ENCODE results near the gene SP110.
"Not testable (repeated sequence)": the region's sequence is repeated elsewhere in the genome, so short reads cannot be mapped to it uniquely, and the experiment has no call there.

The SP110 gene

DNA sequence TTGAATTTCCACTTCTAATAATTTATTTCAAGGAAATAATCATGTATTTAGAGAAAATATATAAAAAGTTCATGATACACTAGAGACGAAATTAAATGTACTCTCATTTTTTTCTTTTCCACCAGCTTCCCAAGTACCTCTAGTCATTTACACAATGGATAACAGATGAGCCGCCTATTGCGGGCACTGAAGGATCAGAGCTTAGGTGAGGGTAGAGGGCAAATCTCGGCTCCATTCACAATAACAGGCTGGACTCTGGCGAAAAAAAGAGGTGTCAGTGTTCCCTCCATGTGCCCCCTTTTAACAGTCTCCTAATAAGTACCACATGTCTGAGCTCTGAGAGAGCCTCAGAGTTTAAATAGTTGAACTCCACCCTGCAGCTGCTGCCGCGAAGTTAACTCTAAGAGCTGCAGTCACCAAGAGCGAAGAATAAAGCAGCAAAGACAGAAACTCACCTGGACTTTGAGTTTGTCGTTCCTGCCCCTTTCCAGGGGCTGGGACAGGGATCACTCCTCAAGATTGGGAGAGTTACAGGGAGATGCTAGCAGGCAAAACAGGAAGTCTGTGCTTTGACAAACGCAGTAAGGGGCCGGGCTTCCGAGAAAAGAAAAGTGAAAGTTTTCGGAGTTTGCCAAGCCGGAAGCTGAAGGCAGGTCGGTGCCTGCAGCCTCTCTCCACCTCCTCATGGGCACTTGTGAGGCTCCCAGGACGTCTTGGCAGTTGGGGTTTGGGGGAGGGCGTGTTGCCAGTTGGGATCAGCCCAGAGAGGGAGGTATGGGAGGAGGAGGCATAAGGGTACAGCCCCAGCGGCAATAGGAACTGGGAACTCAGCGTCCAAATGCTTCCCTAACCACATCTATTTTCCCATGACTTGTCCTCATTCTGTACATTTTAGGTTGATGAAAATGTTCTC, at the start of gene SP110:
TSS of gene SP110 (minus strand) at position 566 of the 913 bp plus-strand sequence. CDS start 3,057 bp downstream, outside the sequence.
- TF ChIP-seq, protein P1, sequence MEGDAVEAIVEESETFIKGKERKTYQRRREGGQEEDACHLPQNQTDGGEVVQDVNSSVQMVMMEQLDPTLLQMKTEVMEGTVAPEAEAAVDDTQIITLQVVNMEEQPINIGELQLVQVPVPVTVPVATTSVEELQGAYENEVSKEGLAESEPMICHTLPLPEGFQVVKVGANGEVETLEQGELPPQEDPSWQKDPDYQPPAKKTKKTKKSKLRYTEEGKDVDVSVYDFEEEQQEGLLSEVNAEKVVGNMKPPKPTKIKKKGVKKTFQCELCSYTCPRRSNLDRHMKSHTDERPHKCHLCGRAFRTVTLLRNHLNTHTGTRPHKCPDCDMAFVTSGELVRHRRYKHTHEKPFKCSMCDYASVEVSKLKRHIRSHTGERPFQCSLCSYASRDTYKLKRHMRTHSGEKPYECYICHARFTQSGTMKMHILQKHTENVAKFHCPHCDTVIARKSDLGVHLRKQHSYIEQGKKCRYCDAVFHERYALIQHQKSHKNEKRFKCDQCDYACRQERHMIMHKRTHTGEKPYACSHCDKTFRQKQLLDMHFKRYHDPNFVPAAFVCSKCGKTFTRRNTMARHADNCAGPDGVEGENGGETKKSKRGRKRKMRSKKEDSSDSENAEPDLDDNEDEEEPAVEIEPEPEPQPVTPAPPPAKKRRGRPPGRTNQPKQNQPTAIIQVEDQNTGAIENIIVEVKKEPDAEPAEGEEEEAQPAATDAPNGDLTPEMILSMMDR (IDR thresholded peaks at IDR 0.05; ENCODE audit: control insufficient read depth, extremely low read depth, insufficient read depth): no peak
- peak; percentile 74 for DNase-seq (ENCODE audit: low read depth)
- peak within 1 kb of the TSS; percentile 60 for H3K4me3 ChIP-seq (ENCODE audit: low read depth, low read length)

DNA sequence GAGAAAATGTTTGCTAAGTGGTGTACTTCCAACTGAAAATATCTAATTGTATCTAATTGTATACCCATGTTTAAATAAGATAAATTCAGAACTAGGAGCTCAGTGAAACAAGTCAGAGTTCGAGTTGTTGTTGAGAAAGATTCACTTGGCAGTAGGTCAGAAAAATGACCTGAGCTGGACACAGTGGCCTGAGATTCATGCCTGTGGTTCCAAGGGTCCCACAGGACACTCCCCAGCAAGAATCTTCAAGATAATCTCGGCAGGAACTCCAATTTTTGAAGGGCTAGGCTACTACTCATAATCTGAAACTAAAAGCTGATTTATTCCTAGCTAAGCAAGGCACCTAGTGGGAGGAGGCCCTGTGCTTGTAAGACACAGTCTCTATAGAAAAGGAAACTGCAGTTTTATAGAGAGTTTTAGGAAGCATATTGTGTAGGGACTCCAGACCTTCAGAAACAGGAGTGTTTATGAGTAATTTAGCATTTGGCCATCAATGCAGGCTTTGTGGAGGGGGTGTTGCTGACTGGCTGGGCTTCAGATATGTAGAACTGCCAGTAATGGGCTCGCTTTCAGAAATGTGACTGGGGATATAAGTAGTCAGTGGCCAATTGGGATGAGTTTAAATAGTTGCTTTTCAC, 48.9 kb upstream of the SP110 start:
- H3K4me3 ChIP-seq (ENCODE audit: low read depth, low read length): no peak overlapping the region
- no peak for DNase-seq (ENCODE audit: low read depth)
- TF ChIP-seq, protein P1 (IDR thresholded peaks at IDR 0.05; ENCODE audit: control insufficient read depth, extremely low read depth, insufficient read depth): no peak

DNA sequence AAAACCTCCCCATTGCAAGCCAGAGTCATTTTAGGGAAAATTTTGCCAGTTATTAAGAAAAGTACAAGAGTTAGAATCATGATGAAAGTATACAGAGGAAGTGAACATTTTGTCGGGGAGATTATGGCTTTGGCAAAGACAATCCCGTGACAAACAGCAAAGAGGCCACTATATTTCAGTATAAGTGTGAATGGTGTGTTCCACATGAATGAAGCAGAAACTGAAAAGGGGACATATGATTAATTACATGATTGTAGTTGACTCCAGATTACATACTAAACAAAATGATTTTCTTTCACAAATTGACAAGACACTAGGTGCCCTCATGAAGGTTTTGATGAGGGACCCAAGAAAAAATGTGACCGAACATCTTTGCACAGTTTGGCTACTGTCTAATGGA, 47.8 kb upstream of the SP110 start:
- no peak for DNase-seq (ENCODE audit: low read depth)
- TF ChIP-seq, protein P1 (IDR thresholded peaks at IDR 0.05; ENCODE audit: control insufficient read depth, extremely low read depth, insufficient read depth): no peak
- no peak overlapping the region for H3K4me3 ChIP-seq (ENCODE audit: low read depth, low read length)

DNA sequence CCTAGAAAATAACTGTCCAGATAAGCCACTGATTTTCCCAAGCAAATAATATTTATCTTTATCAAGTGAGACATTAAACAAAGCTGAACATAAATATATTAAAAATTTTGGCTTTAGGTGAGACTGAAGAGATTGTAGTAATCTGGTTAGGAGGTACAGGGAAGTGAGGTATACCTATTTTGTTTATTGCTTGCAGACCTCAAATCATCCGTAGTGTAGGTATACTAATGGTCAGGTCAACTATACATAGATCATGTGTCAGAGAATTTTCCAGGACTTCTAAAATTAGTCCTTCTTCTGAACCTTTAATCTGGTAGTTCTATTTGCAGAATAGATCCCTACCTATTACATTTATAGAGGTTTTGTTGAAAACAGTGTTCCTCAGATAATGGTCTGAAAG, 47.3 kb upstream of the SP110 start:
- TF ChIP-seq, protein P1 (IDR thresholded peaks at IDR 0.05; ENCODE audit: control insufficient read depth, extremely low read depth, insufficient read depth): no peak
- DNase-seq (ENCODE audit: low read depth): no peak

DNA sequence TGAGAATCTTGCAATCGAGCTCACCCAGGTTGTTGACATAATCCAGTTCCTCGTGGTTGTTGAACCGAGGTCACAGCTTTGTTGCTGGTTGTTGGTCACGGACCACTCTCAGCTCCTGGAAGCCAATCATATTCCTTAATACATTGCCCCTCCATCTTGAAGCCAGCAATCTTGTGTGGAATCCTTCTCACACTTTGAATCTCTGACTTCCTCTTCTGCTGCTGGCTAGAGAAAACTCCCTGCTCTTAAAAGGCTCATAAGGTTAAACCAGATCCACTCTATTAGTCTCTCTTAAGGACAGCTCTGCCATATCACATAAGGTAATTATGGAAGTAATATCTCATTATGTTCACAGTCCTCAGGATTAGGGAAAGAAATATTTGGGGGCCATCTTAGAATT, 46.9 kb upstream of the SP110 start:
- H3K4me3 ChIP-seq (ENCODE audit: low read depth, low read length): no peak overlapping the region
- DNase-seq (ENCODE audit: low read depth): no peak
- TF ChIP-seq, protein P1 (IDR thresholded peaks at IDR 0.05; ENCODE audit: control insufficient read depth, extremely low read depth, insufficient read depth): no peak

More for the DNA sequence above, 47.3 kb upstream of the SP110 start:
- no peak overlapping the region for H3K4me3 ChIP-seq (ENCODE audit: low read depth, low read length)

DNA sequence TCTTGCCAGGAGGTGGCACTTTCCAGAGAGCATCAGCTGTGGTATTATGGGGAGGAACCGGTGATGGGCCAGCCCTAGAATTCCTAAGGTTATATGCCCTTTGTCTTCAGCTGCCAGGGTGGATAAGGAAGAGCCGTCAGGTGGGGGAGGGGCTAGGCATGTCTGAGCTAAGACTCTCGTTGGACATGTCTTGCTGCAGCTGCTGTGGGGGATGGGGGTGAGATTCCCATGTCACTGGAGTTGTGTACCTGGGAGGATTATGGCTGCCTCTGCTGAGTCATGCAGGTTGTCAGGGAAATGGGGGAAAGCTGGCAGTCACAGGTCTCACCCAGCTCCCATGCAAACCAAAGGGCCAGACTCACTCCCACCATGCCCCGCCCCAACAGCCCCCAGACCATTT, 45.2 kb upstream of the SP110 start:
- DNase-seq (ENCODE audit: low read depth); H3K4me3 ChIP-seq (ENCODE audit: low read depth, low read length): not testable (repeated sequence)

DNA sequence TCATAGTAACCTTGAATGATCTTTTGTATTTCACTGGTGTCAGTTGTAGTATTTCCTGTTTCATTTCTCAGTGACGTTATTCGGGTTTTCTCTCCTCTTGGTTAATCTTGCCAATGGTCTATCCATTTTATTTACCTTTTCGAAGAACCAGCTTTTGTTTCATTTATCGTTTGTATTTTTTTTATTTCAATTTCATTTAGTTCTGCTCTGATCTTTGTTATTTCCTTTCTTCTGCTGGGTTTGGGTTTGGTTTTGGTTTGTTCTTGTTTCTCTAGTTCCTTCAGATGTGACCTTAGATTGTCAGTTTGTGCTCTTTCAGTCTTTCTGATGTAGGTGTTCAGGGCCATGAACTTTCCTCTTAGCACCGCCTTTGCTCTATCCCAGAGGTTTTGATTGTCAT, 42.5 kb upstream of the SP110 start:
- no peak overlapping the region for H3K4me3 ChIP-seq (ENCODE audit: low read depth, low read length)
- TF ChIP-seq, protein P1 (IDR thresholded peaks at IDR 0.05; ENCODE audit: control insufficient read depth, extremely low read depth, insufficient read depth): no peak
- DNase-seq (ENCODE audit: low read depth): no peak

Data from LNCaP clone FGC (cell line).